Caco-2 (cell line): Measurements from ENCODE around the gene PRDM4. TPM values are rescaled to one million over a fixed set of nuclear protein-coding genes. Genes with fewer than 3 reads are reported as not detected.

Experiments used
- BruUV-seq: library from RNA; stranded (reverse); fragments of 400-500 nt; replicated peaks from 2 replicates; lab custom pipeline; 2021; lab: Mats Ljungman, UMichigan
- CTCF ChIA-PET: fragments of 300-600 bp; sonication (Branson Sonifier 250); formaldehyde crosslinking; loops from one replicate; lab custom pipeline; 2022; ENCODE audit warnings: antibody characterized with exemption; lab: Charles Lee
- POLR2A ChIA-PET: fragments of 300-600 bp; sonication (Branson Sonifier 250); formaldehyde crosslinking; loops from one replicate; lab custom pipeline; 2022; ENCODE audit warnings: antibody characterized with exemption; lab: Charles Lee
- DNase-seq, 2 experiments: peaks; one replicate each; pipeline versions ENCODE4 v3.0.0 to v3.0.0-alpha.2; 2020 to 2022
- H3K27me3 ChIP-seq: replicated peaks from 2 replicates; pipeline ENCODE4 v1.6.0; 2011; ENCODE audit warnings: low read length; ENCODE audit not compliant: control insufficient read depth, insufficient read depth
- H3K36me3 ChIP-seq: 2 replicates; pipeline ENCODE4 v1.5.1; 2011; ENCODE audit warnings: low read length; ENCODE audit not compliant: control insufficient read depth, insufficient read depth
- H3K4me1 ChIP-seq: fragments of 250-450 bp; sonication (Bioruptor Pico); 2 replicates; pipeline ENCODE4 v1.5.1; 2020; ENCODE audit warnings: mild to moderate bottlenecking
- H3K4me3 ChIP-seq: 2 replicates; pipeline ENCODE4 v1.5.1; 2011; ENCODE audit warnings: low read depth, mild to moderate bottlenecking, control low read depth, low read length
- H3K9me3 ChIP-seq: fragments of 250-450 bp; sonication (Bioruptor Pico); 2 replicates; pipeline ENCODE4 v1.5.1; 2020; ENCODE audit warnings: mild to moderate bottlenecking, moderate library complexity
- H3K27ac Mint-ChIP-seq: one replicate; pipeline ENCODE4 v1.8.0; 2022; ENCODE audit warnings: mixed read lengths; ENCODE audit not compliant: unreplicated experiment
- H3K27me3 Mint-ChIP-seq: one replicate; pipeline ENCODE4 v1.8.0; 2022; ENCODE audit warnings: mixed read lengths; ENCODE audit not compliant: insufficient read depth, unreplicated experiment
- H3K36me3 Mint-ChIP-seq: one replicate; pipeline ENCODE4 v1.8.0; 2022; ENCODE audit warnings: mild to moderate bottlenecking, mixed read lengths; ENCODE audit not compliant: insufficient read depth, unreplicated experiment
- H3K4me1 Mint-ChIP-seq: one replicate; pipeline ENCODE4 v1.8.0; 2022; ENCODE audit warnings: low read depth, mixed read lengths; ENCODE audit not compliant: unreplicated experiment
- H3K4me3 Mint-ChIP-seq: one replicate; pipeline ENCODE4 v1.8.0; 2022; ENCODE audit warnings: mild to moderate bottlenecking, moderate library complexity, mixed read lengths; ENCODE audit not compliant: unreplicated experiment
- H3K9me3 Mint-ChIP-seq: one replicate; pipeline ENCODE4 v1.8.0; 2022; ENCODE audit warnings: mixed read lengths; ENCODE audit not compliant: unreplicated experiment
- intact Hi-C: fragments of 100-400 bp; cut with micrococcal nuclease; formaldehyde crosslinking; loops from one replicate; pipeline ENCODE4 v1.10.0; 2022; ENCODE audit not compliant: unreplicated experiment
- total RNA-seq: library from RNA; stranded (reverse); gene quantifications from 2 replicates; pipeline ENCODE4 v1.2.3, GENCODE V29; 2022
- TF ChIP-seq, protein P1 (sequence below), 2 experiments: fragments of 200-600 bp in 1 of 2; IDR thresholded peaks; 1 replicate in 1 of 2; 2 replicates in 1 of 2; pipeline versions ENCODE4 v1.5.1 to v1.8.0; 2011 to 2022; ENCODE audit warnings: antibody characterized with exemption in 1 of 2, control low read depth in 1 of 2, inconsistent platforms in 1 of 2, low read depth in 1 of 2, low read length in 1 of 2, mild to moderate bottlenecking in 1 of 2, moderate library complexity in 1 of 2; ENCODE audit not compliant: insufficient read depth in 1 of 2, severe bottlenecking in 1 of 2, unreplicated experiment in 1 of 2

The PRDM4 gene
- total RNA-seq, 1 experiment from 2014 or later, result 19.4 TPM

DNA sequence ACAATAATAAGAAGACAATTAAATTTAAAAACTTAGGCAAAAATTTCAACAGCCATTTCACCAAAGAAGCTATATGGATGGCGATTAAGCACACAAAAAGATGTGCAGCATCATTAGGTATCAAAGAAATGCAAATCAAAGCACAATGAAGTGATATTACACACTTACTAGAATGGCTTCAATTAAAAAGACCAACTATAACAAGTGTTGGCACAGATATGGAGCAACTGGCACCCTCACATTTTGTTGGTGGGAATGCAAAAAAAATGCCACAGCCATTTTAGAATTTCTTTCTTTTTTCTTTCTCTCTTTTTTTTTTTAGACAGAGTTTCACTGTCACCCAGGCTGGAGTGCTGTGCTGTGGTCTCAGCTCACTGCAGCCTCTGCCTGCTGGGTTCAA is 1.9 kb upstream of the PRDM4 start:
- TF ChIP-seq, protein P1, sequence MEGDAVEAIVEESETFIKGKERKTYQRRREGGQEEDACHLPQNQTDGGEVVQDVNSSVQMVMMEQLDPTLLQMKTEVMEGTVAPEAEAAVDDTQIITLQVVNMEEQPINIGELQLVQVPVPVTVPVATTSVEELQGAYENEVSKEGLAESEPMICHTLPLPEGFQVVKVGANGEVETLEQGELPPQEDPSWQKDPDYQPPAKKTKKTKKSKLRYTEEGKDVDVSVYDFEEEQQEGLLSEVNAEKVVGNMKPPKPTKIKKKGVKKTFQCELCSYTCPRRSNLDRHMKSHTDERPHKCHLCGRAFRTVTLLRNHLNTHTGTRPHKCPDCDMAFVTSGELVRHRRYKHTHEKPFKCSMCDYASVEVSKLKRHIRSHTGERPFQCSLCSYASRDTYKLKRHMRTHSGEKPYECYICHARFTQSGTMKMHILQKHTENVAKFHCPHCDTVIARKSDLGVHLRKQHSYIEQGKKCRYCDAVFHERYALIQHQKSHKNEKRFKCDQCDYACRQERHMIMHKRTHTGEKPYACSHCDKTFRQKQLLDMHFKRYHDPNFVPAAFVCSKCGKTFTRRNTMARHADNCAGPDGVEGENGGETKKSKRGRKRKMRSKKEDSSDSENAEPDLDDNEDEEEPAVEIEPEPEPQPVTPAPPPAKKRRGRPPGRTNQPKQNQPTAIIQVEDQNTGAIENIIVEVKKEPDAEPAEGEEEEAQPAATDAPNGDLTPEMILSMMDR (IDR thresholded peaks at IDR 0.05; ENCODE audit: insufficient read depth in 1 of 2, low read depth in 1 of 2, low read length in 1 of 2, severe bottlenecking in 1 of 2, unreplicated experiment in 1 of 2), result no peak
- Mint-ChIP-seq H3K27ac (no peak overlapping the region), H3K4me3 (no peak overlapping the region), H3K27me3 (no peaks in the 10 kb centered on the region), H3K36me3 (no peaks in the 10 kb centered on the region), H3K9me3 (no peaks in the 10 kb centered on the region), H3K4me1 (peaks cover 6% of the 10 kb centered on the region)
- DNase-seq, result no peak
- CTCF ChIA-PET, result no interaction called here
- BruUV-seq, result no TSS peak
- POLR2A ChIA-PET, result no interaction called here
- Histone ChIP-seq H3K4me1 (no peaks in the 10 kb centered on the region), H3K36me3 (peaks cover under 1% of the 10 kb centered on the region; the same call in 1 of the 2 replicates), H3K27me3 (no peaks in the 10 kb centered on the region), H3K9me3 (no peaks in the 10 kb centered on the region), H3K4me3 (no peak overlapping the region)
- intact Hi-C loops, result no loop called here

DNA sequence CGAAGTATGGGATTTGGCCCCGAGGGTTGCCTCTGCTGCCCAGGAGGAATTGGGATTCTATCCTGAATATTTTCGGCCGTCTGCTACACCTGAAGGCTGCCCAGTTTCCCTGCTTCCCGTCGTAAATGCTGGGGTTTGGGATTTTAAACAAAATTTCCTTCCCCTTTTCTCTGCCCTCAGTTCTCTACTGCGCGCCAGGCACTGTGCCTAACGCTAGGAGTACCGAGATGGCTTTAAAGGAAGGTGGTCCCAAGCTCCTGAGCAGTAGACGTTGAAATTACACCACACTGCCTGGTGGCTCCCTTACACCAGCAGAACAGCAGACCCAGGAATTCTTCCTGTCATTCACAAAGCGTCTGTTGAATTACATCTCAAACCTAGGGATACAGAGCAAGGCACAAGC is 566 bp upstream of the PRDM4 start:
- no peaks in the 10 kb centered on the region for H3K27me3 Mint-ChIP-seq
- BruUV-seq, result no TSS peak
- intact Hi-C loops, result loop anchor here (1.0 kb wide), 1 partner anchor 124 kb away; no protein-coding TSS in a partner anchor
- TF ChIP-seq, protein P1 (IDR thresholded peaks at IDR 0.05; ENCODE audit: insufficient read depth in 1 of 2, low read depth in 1 of 2, low read length in 1 of 2, severe bottlenecking in 1 of 2, unreplicated experiment in 1 of 2), result no peak
- no peaks in the 10 kb centered on the region for H3K9me3 Mint-ChIP-seq
- DNase-seq, result peak in 1 of 2 experiments; percentile 16
- H3K4me3 Mint-ChIP-seq, result peak overlapping the region; percentile 83
- peaks cover 6% of the 10 kb centered on the region for H3K4me1 Mint-ChIP-seq
- peaks cover 11% of the 10 kb centered on the region for H3K36me3 Mint-ChIP-seq
- no peaks in the 10 kb centered on the region for H3K9me3 ChIP-seq
- peak overlapping the region; percentile 71 for H3K4me3 ChIP-seq
- ChIA-PET POLR2A (no interaction called here), CTCF (interaction anchor here (0.6 kb wide), 1 partner anchor 124 kb away, joined by 3 read pairs; no protein-coding TSS in a partner anchor)
- H3K36me3 ChIP-seq, result peaks cover 1% of the 10 kb centered on the region; the same call in 1 of the 2 replicates
- H3K4me1 ChIP-seq, result no peaks in the 10 kb centered on the region
- no peaks in the 10 kb centered on the region for H3K27me3 ChIP-seq
- peak overlapping the region; percentile 84 for H3K27ac Mint-ChIP-seq

DNA sequence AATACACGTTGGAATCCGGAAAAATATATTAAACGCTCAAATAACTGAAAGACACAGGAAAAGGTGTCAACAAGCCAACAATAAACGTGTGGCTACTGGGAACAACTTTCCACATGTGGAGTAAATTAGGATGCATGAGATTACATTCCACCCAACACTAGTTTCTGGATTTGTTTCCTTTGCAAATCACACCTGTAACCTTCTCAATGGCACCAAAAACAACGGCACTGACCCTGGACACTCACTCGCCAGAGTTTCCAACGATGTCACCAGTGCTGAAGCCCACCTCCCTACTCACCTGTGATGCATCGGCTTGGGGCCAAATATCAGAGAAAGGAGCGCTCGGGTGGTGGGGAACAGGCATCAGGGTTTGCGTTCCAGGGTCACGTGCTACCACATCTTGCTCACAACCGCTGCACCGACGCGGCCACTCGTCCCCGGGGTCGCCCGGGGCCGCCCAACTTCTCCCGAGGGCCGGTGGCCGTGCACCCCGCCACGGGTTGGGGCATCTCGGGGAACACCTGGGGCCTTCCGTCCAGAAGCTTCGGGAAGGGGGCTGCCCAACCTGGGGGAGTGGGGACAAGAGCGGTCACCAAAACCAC is 629 bp downstream of the PRDM4 start:
- intact Hi-C loops, result no loop called here

More for the DNA sequence above, 629 bp downstream of the PRDM4 start:
- H3K4me3 ChIP-seq, result peak overlapping the region; percentile 85
- H3K4me1 ChIP-seq, result no peaks in the 10 kb centered on the region
- ChIA-PET CTCF (no interaction called here), POLR2A (no interaction called here)
- peaks cover 6% of the 10 kb centered on the region for H3K4me1 Mint-ChIP-seq
- peak in 1 of 2 experiments; percentile 48 for DNase-seq
- no peaks in the 10 kb centered on the region for H3K27me3 ChIP-seq
- no peaks in the 10 kb centered on the region for H3K27me3 Mint-ChIP-seq
- H3K9me3 ChIP-seq, result no peaks in the 10 kb centered on the region
- peaks cover 1% of the 10 kb centered on the region; the same call in 1 of the 2 replicates for H3K36me3 ChIP-seq
- H3K9me3 Mint-ChIP-seq, result no peaks in the 10 kb centered on the region
- TF ChIP-seq, protein P1 (IDR thresholded peaks at IDR 0.05; ENCODE audit: insufficient read depth in 1 of 2, low read depth in 1 of 2, low read length in 1 of 2, severe bottlenecking in 1 of 2, unreplicated experiment in 1 of 2), result no peak
- peak overlapping the region; percentile 83 for H3K4me3 Mint-ChIP-seq
- peak overlapping the region; percentile 84 for H3K27ac Mint-ChIP-seq
- BruUV-seq, result no TSS peak
- H3K36me3 Mint-ChIP-seq, result peaks cover 21% of the 10 kb centered on the region
